IPS-20b (cell line): ENCODE data around the gene KTN1.

ENCODE experiments used
- H3K27ac ChIP-seq: one replicate; pipeline ENCODE4 v1.5.1; 2013; ENCODE audit warnings: low read length
- H3K27me3 ChIP-seq: 2 replicates; pipeline ENCODE4 v1.6.1; 2013; ENCODE audit warnings: mild to moderate bottlenecking, low read length, inconsistent platforms; ENCODE audit not compliant: insufficient read depth
- H3K36me3 ChIP-seq: 2 replicates; pipeline ENCODE4 v1.6.1; 2013; ENCODE audit warnings: low read depth, mild to moderate bottlenecking, inconsistent platforms, low read length, moderate library complexity; ENCODE audit not compliant: insufficient read depth
- H3K4me1 ChIP-seq: 2 replicates; pipeline ENCODE4 v1.6.1; 2013; ENCODE audit warnings: mild to moderate bottlenecking, control low read depth, inconsistent platforms, low read length, moderate library complexity; ENCODE audit not compliant: insufficient read depth
- H3K4me3 ChIP-seq: 2 replicates; pipeline ENCODE4 v1.5.1; 2013; ENCODE audit warnings: mild to moderate bottlenecking, low read length, inconsistent platforms
- H3K9ac ChIP-seq: 2 replicates; pipeline ENCODE4 v1.6.1; 2013; ENCODE audit warnings: low read depth, mild to moderate bottlenecking, inconsistent platforms, low read length, moderate library complexity
- H3K9me3 ChIP-seq: 2 replicates; pipeline ENCODE4 v1.6.1; 2013; ENCODE audit warnings: mild to moderate bottlenecking, low read depth, low read length, inconsistent platforms; ENCODE audit not compliant: insufficient read depth

KTN1 gene

DNA sequence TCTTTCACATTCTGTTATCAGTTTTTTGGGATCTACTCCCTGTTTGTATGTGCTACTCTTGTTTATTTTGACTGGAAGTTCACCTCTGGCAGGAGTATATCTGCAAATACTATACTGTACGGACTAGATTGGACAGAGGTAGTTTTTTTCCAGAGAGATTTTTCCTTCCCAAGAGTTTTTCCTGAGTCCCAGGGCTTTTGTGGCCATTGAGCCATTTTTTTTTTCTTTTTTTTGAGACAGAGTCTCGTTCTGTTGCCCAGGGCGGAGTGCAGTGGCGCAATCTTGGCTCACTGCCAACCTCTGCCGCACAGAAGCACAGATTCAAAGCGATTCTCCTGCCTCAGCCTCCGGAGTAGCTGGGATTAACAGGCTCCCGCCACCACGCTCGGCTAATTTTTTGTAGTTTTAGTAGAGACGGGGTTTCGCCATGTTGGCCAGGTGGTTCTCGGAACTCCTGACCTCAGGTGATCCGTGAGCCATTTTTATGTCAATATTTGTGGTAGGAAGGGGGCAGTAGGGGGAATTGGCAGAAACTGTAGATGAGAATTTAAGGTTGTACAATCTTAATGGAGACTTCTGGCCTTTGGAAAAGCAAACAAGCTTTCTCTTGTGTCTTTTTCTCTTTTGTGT, 19.4 kb downstream of the KTN1 start:
- no peaks in the 10 kb centered on the region for H3K27me3 ChIP-seq
- H3K9ac ChIP-seq: no peak overlapping the region
- H3K36me3 ChIP-seq: no peaks in the 10 kb centered on the region
- peaks cover 23% of the 10 kb centered on the region; the same call in 1 of the 2 replicates for H3K4me1 ChIP-seq
- no peak overlapping the region for H3K4me3 ChIP-seq
- no peak overlapping the region for H3K27ac ChIP-seq
- H3K9me3 ChIP-seq: no peaks in the 10 kb centered on the region

GRCh38 chr14:55600784-55601561, 21.0 kb downstream of the KTN1 start:
- peak overlapping the region; percentile 66 for H3K27ac ChIP-seq
- peak overlapping the region; percentile 24; the same call in 1 of the 2 replicates for H3K9ac ChIP-seq
- 0 out of 2 replicates have a peak overlapping the region, but pooled peaks have one; percentile 13 for H3K4me3 ChIP-seq

GRCh38 chr14:55603401-55603953, 23.5 kb downstream of the KTN1 start:
- Histone ChIP-seq H3K27ac (no peak overlapping the region), H3K9ac (no peak overlapping the region)

More at GRCh38 chr14:55600784-55601561, 21.0 kb downstream of the KTN1 start:
- no peaks in the 10 kb centered on the region for H3K9me3 ChIP-seq
- no peaks in the 10 kb centered on the region for H3K27me3 ChIP-seq
- peaks cover 34% of the 10 kb centered on the region; the same call in 1 of the 2 replicates for H3K4me1 ChIP-seq
- no peaks in the 10 kb centered on the region for H3K36me3 ChIP-seq

DNA sequence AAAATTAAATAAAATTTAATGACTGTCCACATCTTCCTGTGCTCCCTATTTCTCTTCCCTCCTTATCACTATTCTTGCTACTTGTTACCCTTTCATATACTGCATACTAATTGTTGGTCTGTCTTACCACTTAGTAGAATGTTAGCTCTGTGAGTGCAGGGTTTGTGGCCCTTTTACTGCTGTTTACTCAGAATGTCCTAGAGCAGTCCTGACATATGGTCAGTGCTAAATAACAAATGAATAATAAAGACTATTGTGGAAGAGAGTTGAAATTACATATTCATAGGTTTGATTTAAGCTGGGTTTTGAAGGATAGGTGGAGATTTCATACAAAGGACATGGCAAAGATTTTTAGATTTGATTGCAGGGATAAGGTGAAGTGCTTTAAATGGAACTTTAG, 24.5 kb downstream of the KTN1 start:
- Histone ChIP-seq H3K36me3 (no peaks in the 10 kb centered on the region), H3K9ac (no peak overlapping the region; the same call in 1 of the 2 replicates), H3K4me1 (peaks cover 51% of the 10 kb centered on the region), H3K4me3 (no peak overlapping the region), H3K27me3 (no peaks in the 10 kb centered on the region), H3K9me3 (no peaks in the 10 kb centered on the region), H3K27ac (no peak overlapping the region)

More at GRCh38 chr14:55603401-55603953, 23.5 kb downstream of the KTN1 start:
- Histone ChIP-seq H3K36me3 (no peaks in the 10 kb centered on the region), H3K9me3 (no peaks in the 10 kb centered on the region), H3K4me3 (no peak overlapping the region), H3K4me1 (peaks cover 47% of the 10 kb centered on the region), H3K27me3 (no peaks in the 10 kb centered on the region)

GRCh38 chr14:55604900-55605418, 25.0 kb downstream of the KTN1 start:
- peaks cover 54% of the 10 kb centered on the region for H3K4me1 ChIP-seq
- no peaks in the 10 kb centered on the region for H3K9me3 ChIP-seq
- H3K27me3 ChIP-seq: no peaks in the 10 kb centered on the region
- H3K4me3 ChIP-seq: no peak overlapping the region
- peak overlapping the region; percentile 43; the same call in 1 of the 2 replicates for H3K9ac ChIP-seq
- no peaks in the 10 kb centered on the region for H3K36me3 ChIP-seq
- peak overlapping the region; percentile 34 for H3K27ac ChIP-seq

DNA sequence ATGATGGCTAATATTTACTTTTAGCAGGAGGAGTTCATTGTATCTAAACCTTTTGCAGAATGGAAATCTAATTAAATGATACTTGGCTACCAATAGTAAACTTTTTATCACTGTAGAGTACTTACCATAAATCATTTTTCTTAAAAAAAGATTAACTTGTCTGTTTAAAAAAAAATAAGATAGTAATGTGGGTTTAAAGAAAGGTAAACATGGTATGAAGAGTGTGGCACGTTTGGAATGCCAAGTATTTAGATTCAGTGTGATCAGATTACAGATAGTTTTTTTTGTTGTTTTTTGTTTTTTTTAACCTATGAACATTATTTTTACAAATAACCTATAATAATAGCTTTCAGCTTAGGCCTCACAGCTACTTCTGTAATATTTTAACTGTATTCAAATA, 25.8 kb downstream of the KTN1 start:
- no peaks in the 10 kb centered on the region for H3K36me3 ChIP-seq
- H3K27me3 ChIP-seq: no peaks in the 10 kb centered on the region
- peak overlapping the region; percentile 43; the same call in 1 of the 2 replicates for H3K9ac ChIP-seq
- H3K9me3 ChIP-seq: no peaks in the 10 kb centered on the region
- peak overlapping the region; percentile 34 for H3K27ac ChIP-seq
- no peak overlapping the region for H3K4me3 ChIP-seq
- peaks cover 53% of the 10 kb centered on the region for H3K4me1 ChIP-seq

- Histone ChIP-seq H3K36me3 (no peaks in the 10 kb centered on the region), H3K9ac (no peak overlapping the region), H3K4me1 (peaks cover 48% of the 10 kb centered on the region), H3K27me3 (no peaks in the 10 kb centered on the region), H3K9me3 (no peaks in the 10 kb centered on the region), H3K4me3 (no peak overlapping the region), H3K27ac (no peak overlapping the region)
Observed at GRCh38 chr14:55607386-55607785, 27.4 kb downstream of the KTN1 start.

DNA sequence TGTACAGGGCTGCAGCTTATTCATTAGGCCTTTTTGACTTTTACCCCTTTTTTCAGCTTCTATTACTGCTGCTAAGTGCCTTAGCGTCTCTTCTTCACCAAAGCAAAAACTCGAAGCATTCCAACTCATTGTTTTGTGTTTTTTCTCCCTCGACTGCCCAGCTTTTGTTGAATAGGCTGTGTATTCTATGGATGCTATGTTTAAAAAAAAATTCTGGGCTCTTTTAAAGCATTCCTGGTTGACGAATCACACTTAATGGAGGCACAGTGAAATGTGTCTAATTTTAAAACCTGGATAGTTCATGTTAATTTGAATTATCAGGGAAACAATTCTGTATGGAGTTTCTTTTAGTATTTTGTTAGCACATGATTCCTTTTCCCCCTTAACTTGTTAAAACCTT, 29.7 kb downstream of the KTN1 start:
- Histone ChIP-seq H3K27me3 (no peaks in the 10 kb centered on the region), H3K36me3 (peaks cover 7% of the 10 kb centered on the region), H3K4me3 (no peak overlapping the region), H3K9me3 (no peaks in the 10 kb centered on the region), H3K27ac (no peak overlapping the region), H3K4me1 (peaks cover 41% of the 10 kb centered on the region), H3K9ac (no peak overlapping the region)

DNA sequence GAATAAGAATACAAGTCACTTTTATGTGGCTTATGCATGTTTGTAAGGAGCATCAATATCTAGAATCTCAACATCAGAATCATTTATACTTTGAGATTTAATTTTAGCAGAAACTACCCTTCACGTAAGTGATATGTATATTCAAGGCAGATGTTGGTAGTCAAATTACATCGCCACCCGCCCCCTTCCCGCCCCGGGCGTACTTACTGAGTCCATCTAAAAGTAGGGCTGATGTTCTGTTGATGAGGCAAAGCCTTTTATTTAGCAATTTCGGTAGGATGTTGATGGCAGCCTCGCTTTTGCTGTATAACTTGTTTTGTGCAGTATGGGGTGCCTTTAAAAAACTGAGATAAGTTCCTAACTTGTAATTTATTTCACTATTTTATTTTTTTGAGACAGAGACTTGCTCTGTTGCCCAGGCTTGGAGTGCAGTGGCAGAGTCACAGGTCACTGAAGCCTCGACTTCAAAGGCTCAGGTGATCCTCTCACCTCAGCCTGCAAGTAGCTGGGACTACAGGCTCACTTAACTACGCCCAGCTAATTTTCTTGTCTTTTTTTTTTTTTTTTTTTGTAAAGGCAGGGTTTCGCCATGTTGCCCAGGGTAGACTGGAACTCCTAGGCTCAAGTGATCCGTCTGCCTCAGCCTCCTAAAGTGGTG, 30.8 kb downstream of the KTN1 start:
- Histone ChIP-seq H3K9ac (no peak overlapping the region), H3K27ac (no peak overlapping the region), H3K4me3 (no peak overlapping the region), H3K36me3 (peaks cover 18% of the 10 kb centered on the region), H3K27me3 (no peaks in the 10 kb centered on the region), H3K4me1 (peaks cover 30% of the 10 kb centered on the region), H3K9me3 (no peaks in the 10 kb centered on the region)

DNA sequence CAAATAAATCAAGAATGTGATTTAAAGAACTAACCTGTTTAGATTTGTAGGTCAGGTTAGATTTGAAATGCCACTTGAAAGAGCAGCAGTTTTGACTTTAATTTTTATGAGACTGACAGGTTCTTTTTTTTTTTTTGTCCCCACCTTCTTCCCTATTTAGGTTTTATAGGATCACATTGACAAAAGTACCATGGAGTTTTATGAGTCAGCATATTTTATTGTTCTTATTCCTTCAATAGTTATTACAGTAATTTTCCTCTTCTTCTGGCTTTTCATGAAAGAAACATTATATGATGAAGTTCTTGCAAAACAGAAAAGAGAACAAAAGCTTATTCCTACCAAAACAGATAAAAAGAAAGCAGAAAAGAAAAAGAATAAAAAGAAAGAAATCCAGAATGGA, 31.9 kb downstream of the KTN1 start:
- Histone ChIP-seq H3K36me3 (peaks cover 28% of the 10 kb centered on the region), H3K4me1 (peaks cover 26% of the 10 kb centered on the region), H3K4me3 (no peak overlapping the region), H3K9me3 (no peaks in the 10 kb centered on the region), H3K27ac (no peak overlapping the region), H3K27me3 (no peaks in the 10 kb centered on the region), H3K9ac (no peak overlapping the region)

GRCh38 chr14:55614304-55614703, 34.3 kb downstream of the KTN1 start:
- no peaks in the 10 kb centered on the region for H3K27me3 ChIP-seq
- H3K9me3 ChIP-seq: peaks cover 8% of the 10 kb centered on the region
- H3K4me1 ChIP-seq: peaks cover 13% of the 10 kb centered on the region
- no peak overlapping the region for H3K4me3 ChIP-seq
- H3K9ac ChIP-seq: no peak overlapping the region
- H3K36me3 ChIP-seq: peaks cover 53% of the 10 kb centered on the region
- H3K27ac ChIP-seq: no peak overlapping the region
